Gastroesophageal sphincter (tissue), 4 donors: Measurements from ENCODE around the gene TLX1. TPM values are rescaled to one million over a fixed set of nuclear protein-coding genes. Genes with fewer than 3 reads are reported as not detected.

Experiments used
- ATAC-seq: fragments of 150-250 bp; one replicate; pipeline ENCODE4 v1.9.1; 2016; ENCODE audit warnings: mild to moderate bottlenecking, moderate library complexity
- H3K27ac ChIP-seq, 4 donors: fragments of 200-600 bp; sonication (generic) in 3 of 4; 1 replicate in 3 of 4; 2 replicates in 1 of 4; pipeline ENCODE4 v1.5.1; 2016 to 2019
- H3K27me3 ChIP-seq: fragments of 200-600 bp; sonication (generic); one replicate; pipeline ENCODE4 v1.5.1; 2019
- H3K36me3 ChIP-seq, 2 donors: fragments of 200-600 bp; sonication (generic); one replicate each; pipeline ENCODE4 v1.5.1; 2019; ENCODE audit warnings: control low read depth in 1 of 2
- H3K4me1 ChIP-seq, 3 donors: fragments of 200-600 bp; sonication (generic); 1 replicate in 2 of 3; 2 replicates in 1 of 3; pipeline ENCODE4 v1.5.1; 2016 to 2019; ENCODE audit warnings: control low read depth in 2 of 3
- H3K4me3 ChIP-seq, 2 donors: fragments of 200-600 bp; sonication (generic); one replicate each; pipeline ENCODE4 v1.5.1; 2019; ENCODE audit warnings: mild to moderate bottlenecking in 1 of 2, moderate library complexity in 1 of 2
- H3K9me3 ChIP-seq, 3 donors: fragments of 200-600 bp; sonication (generic); one replicate each; pipeline ENCODE4 v1.5.1; 2017 to 2019; ENCODE audit warnings: control low read depth in 2 of 3
- EP300 ChIP-seq: sonication (generic); formaldehyde crosslinking; IDR thresholded peaks from one replicate; pipeline ENCODE4 v1.6.1; 2017; ENCODE audit warnings: antibody characterized with exemption, mild to moderate bottlenecking
- POLR2A ChIP-seq, 2 donors: fragments of 450-650 bp; IDR thresholded peaks; one replicate each; pipeline ENCODE4 v1.6.1; 2017; ENCODE audit warnings: antibody characterized with exemption in 2 of 2, mild to moderate bottlenecking in 2 of 2, moderate library complexity in 1 of 2
- POLR2AphosphoS5 ChIP-seq: sonication (generic); formaldehyde crosslinking; IDR thresholded peaks from one replicate; pipeline ENCODE4 v1.6.1; 2017; ENCODE audit warnings: antibody characterized with exemption
- WGBS, 2 donors: methylation state at CpG; one replicate each; pipeline ENCODE4 v1.1.5; 2018; ENCODE audit warnings: low coverage in 1 of 2; 5-methylcytosine and 5-hydroxymethylcytosine counted together
- total RNA-seq, 4 donors: library from RNA; depleted of rRNA; stranded (reverse); fragments of >200 nt; gene quantifications; one replicate each; pipeline ENCODE4 v1.1.0, GENCODE V29; 2016
- TF ChIP-seq, protein P1 (sequence below), 4 experiments: fragments of 200-600 bp in 2 of 4; fragments of 450-650 bp in 2 of 4; sonication (generic) in 1 of 4; IDR thresholded peaks; one replicate each; pipeline ENCODE4 v1.5.1; 2017 to 2019; ENCODE audit warnings: antibody characterized with exemption in 4 of 4, mild to moderate bottlenecking in 2 of 4, moderate library complexity in 2 of 4

TLX1 gene
- total RNA-seq, 4 donors from 2014 or later, result not detected

DNA sequence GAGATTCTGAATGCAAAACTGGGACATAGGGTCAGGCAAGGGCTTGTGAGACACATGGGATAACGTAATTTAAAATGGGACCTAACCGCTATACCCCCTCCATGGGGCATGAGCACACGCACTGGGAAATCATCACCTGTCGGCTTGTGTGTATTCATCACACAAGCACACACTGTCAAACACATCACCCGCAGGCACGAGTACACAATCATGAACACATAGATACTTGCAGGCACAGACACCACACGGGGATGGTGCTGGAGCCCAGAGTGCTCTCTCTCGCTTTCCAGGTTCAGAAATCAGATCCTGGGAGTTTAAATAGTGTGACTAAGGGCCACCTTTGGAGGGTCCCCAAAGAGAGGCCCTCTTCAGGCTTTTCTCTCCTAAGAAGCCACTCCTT, 19.6 kb upstream of the TLX1 start:
- no peaks in the 10 kb centered on the region for H3K36me3 ChIP-seq
- H3K9me3 ChIP-seq, result no peaks in the 10 kb centered on the region
- ATAC-seq, result no peak
- no peak for TF ChIP-seq POLR2AphosphoS5
- no peak overlapping the region for H3K4me3 ChIP-seq
- WGBS, 2 donors, result 58 to 100% methylated on average over 1 to 3 of the region's 8 CpGs
- no peak overlapping the region for H3K27ac ChIP-seq
- H3K4me1 ChIP-seq, result no peaks in the 10 kb centered on the region
- peaks cover 97% of the 10 kb centered on the region for H3K27me3 ChIP-seq

DNA sequence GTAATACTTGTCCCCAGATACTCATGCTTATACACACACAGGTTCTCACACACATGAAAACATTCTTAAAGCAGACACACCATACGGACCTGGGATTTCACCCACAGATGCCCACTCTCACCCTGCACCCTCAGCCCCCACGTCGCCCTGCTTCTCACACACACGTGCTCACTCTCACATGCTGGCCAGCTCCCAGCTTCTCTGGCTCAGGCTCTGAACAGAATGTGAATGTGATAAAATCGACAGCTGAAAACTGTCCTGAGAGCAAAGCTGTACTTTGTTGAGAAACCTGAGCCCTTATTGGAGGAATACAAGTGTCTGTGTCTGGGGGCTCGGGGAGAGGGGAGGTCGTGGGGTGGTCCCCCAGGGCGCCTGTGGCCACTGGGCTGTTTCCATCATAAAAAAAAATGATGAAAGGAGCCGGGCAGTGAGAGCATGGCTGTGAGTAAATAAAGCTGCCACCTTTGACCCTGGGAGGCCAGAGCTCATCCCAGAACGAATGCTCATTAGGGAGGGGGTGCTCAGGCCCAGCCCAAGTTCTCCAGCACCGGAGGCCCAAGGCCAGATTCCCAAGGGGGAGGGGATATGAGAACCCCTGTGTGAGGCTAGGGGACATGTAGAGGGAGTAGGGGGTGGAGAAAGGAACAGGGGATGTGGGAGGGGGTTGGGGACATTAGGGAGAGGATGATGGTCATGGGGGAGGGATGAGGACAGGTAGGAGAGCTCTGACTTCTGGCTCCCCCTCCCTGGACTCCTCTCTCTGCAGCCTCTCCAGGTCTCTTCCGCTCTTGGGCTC, 18.1 kb upstream of the TLX1 start:
- WGBS, 2 donors, result 13 to 19% methylated on average over 11 to 12 of the region's 12 CpGs
- H3K27me3 ChIP-seq, result peaks cover 98% of the 10 kb centered on the region
- H3K27ac ChIP-seq, result no peak overlapping the region

DNA sequence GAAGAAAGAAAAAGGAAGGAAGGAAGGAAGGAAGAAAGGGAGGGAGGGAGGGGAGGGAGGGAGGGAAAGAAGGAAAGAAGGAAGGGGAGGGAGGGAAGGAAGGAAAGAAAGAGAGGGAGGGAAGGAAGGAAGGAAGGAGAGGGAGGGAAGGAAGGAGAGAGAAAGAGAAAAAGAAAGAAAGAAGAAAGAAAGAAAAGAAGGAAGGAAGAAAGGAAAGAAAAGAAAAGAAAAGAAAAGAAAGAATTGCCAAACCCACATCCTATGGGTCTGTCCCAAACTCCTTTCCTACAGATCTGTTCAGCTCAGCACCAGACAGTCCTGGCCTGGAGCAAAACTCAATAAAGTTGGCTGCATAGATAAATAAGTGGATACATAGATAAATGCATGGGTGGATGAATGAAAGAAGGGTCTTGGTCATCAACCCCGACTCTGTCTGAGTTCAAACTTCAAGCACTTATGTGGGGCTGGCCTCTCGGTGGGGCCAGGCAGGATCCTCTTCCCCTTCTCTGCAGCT, 17.2 kb upstream of the TLX1 start:
- Histone ChIP-seq H3K36me3 (no peaks in the 10 kb centered on the region), H3K27ac (no peak overlapping the region), H3K9me3 (no peaks in the 10 kb centered on the region), H3K4me1 (no peaks in the 10 kb centered on the region), H3K4me3 (no peak overlapping the region), H3K27me3 (peaks cover 98% of the 10 kb centered on the region)
- 60 to 69% methylated on average over 1 to 2 of the region's 2 CpGs for WGBS, 2 donors
- ATAC-seq, result no peak
- TF ChIP-seq POLR2A (IDR thresholded peaks at IDR 0.05), result no peak
- TF ChIP-seq, protein P1, sequence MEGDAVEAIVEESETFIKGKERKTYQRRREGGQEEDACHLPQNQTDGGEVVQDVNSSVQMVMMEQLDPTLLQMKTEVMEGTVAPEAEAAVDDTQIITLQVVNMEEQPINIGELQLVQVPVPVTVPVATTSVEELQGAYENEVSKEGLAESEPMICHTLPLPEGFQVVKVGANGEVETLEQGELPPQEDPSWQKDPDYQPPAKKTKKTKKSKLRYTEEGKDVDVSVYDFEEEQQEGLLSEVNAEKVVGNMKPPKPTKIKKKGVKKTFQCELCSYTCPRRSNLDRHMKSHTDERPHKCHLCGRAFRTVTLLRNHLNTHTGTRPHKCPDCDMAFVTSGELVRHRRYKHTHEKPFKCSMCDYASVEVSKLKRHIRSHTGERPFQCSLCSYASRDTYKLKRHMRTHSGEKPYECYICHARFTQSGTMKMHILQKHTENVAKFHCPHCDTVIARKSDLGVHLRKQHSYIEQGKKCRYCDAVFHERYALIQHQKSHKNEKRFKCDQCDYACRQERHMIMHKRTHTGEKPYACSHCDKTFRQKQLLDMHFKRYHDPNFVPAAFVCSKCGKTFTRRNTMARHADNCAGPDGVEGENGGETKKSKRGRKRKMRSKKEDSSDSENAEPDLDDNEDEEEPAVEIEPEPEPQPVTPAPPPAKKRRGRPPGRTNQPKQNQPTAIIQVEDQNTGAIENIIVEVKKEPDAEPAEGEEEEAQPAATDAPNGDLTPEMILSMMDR (IDR thresholded peaks at IDR 0.05), result no peak
- TF ChIP-seq POLR2AphosphoS5, result no peak
- no peak for TF ChIP-seq EP300

More for the DNA sequence above, 18.1 kb upstream of the TLX1 start:
- TF ChIP-seq, protein P1 (IDR thresholded peaks at IDR 0.05), result no peak
- TF ChIP-seq EP300, result no peak
- no peak for TF ChIP-seq POLR2A (IDR thresholded peaks at IDR 0.05)
- TF ChIP-seq POLR2AphosphoS5, result no peak
- no peaks in the 10 kb centered on the region for H3K9me3 ChIP-seq
- H3K36me3 ChIP-seq, result no peaks in the 10 kb centered on the region
- H3K4me3 ChIP-seq, result no peak overlapping the region
- H3K4me1 ChIP-seq, result no peaks in the 10 kb centered on the region
- no peak for ATAC-seq

DNA sequence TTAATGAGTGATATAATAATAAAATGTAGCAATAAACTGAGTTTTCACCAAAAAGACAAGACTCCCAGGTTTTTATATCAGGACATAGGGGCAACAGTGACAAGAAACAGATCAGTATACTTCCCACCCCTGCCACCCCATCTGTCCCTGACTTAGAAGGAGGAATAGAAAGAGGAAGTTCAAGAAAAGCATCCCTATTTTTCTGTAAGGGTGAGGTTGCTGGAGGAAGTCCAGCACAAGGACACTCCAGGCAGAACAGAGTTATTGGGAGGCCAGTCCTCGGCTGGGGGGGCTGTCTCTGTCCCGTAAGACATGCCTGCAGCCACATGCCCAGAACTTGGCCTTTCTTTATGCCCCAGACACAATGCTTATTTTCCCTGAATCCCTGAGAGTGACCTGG, 16.5 kb upstream of the TLX1 start:
- TF ChIP-seq POLR2A (IDR thresholded peaks at IDR 0.05) (no peak), POLR2AphosphoS5 (no peak), EP300 (no peak)
- TF ChIP-seq, protein P1 (IDR thresholded peaks at IDR 0.05), result no peak

DNA sequence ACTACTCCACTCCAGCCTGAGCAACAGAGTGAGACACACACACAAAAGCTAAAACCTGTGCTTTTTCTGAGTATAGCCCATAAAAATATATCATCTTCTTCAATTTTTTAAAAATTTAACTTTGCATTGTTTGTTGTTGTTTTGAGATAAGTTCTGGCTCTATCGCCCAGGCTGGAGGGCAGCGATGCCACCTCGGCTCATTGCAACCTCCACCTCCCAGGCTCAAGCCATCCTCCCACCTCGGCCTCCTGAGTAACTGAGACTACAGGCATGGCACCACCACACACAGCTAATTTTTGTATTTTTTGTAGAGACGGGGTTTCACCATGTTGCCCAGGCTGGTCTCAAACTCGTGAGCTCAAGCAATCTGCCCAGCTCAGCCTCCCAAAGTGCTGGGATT, 14.3 kb upstream of the TLX1 start:
- H3K27ac ChIP-seq, result no peak overlapping the region
- 81 to 86% methylated on average over 3 to 4 of the region's 6 CpGs for WGBS, 2 donors
- peaks cover 0 to 12% (median 3%) of the 10 kb centered on the region in 3 donors for H3K4me1 ChIP-seq
- H3K4me3 ChIP-seq, result no peak overlapping the region
- no peak for ATAC-seq
- H3K9me3 ChIP-seq, result no peaks in the 10 kb centered on the region
- peaks cover 97% of the 10 kb centered on the region for H3K27me3 ChIP-seq
- TF ChIP-seq POLR2A (IDR thresholded peaks at IDR 0.05), result no peak
- TF ChIP-seq POLR2AphosphoS5, result no peak
- TF ChIP-seq EP300, result no peak
- TF ChIP-seq, protein P1 (IDR thresholded peaks at IDR 0.05), result no peak
- H3K36me3 ChIP-seq, result no peaks in the 10 kb centered on the region

More for the DNA sequence above, 16.5 kb upstream of the TLX1 start:
- no peak overlapping the region for H3K4me3 ChIP-seq
- H3K4me1 ChIP-seq, result no peaks in the 10 kb centered on the region
- H3K9me3 ChIP-seq, result no peaks in the 10 kb centered on the region
- no peak for ATAC-seq
- no peak overlapping the region for H3K27ac ChIP-seq
- H3K36me3 ChIP-seq, result no peaks in the 10 kb centered on the region
- H3K27me3 ChIP-seq, result peaks cover 97% of the 10 kb centered on the region
- 92% methylated on average over 2 of the region's 2 CpGs; no CpG with 5 or more reads in 1 of the 2 donors for WGBS, 2 donors
